Neural cell (in vitro differentiated cells): ENCODE data around the gene ELOVL7. TPM values are rescaled to one million over a fixed set of nuclear protein-coding genes. Genes with fewer than 3 reads are reported as not detected.

Experiments used
- H2AFZ ChIP-seq: fragments of 200-600, 300-800 bp; sonication (generic), shearing (Covaris generic); 2 replicates; pipeline ENCODE4 v1.6.0; 2014; ENCODE audit warnings: low read depth, mild to moderate bottlenecking, antibody characterized with exemption, low read length, moderate library complexity
- H3F3A ChIP-seq: fragments of 200-600 bp; shearing (Covaris generic); 2 replicates; pipeline ENCODE4 v1.6.1; 2016; ENCODE audit warnings: mild to moderate bottlenecking, moderate library complexity, mixed read lengths, antibody characterized with exemption, low read length; ENCODE audit not compliant: insufficient read depth, poor library complexity, severe bottlenecking
- H3K27ac ChIP-seq: fragments of 200-600, 300-800 bp; sonication (generic), shearing (Covaris generic); 2 replicates; pipeline ENCODE4 v1.5.1; 2014; ENCODE audit warnings: mild to moderate bottlenecking, low read length, moderate library complexity
- H3K27me3 ChIP-seq: fragments of 300-800, 200-600 bp; sonication (generic), shearing (Covaris generic); 2 replicates; pipeline ENCODE4 v1.6.0; 2014; ENCODE audit warnings: mild to moderate bottlenecking, low read depth, low read length, moderate library complexity; ENCODE audit not compliant: insufficient read depth
- H3K36me3 ChIP-seq: fragments of 300-800, 200-600 bp; sonication (generic), shearing (Covaris generic); 2 replicates; pipeline ENCODE4 v1.5.1; 2014; ENCODE audit warnings: mild to moderate bottlenecking, antibody characterized with exemption, low read length, moderate library complexity; ENCODE audit not compliant: insufficient read depth
- H3K4me2 ChIP-seq: fragments of 300-800, 200-600 bp; sonication (generic), shearing (Covaris generic); 2 replicates; pipeline ENCODE4 v1.6.0; 2014; ENCODE audit warnings: mild to moderate bottlenecking, low read length
- H3K4me3 ChIP-seq: fragments of 300-800, 200-600 bp; sonication (generic), shearing (Covaris generic); 2 replicates; pipeline ENCODE4 v1.5.1; 2014; ENCODE audit warnings: mild to moderate bottlenecking, low read length, moderate library complexity
- H3K79me2 ChIP-seq: fragments of 200-600 bp; shearing (Covaris generic); replicated peaks from 2 replicates; pipeline ENCODE4 v1.6.0; 2014; ENCODE audit warnings: mild to moderate bottlenecking, low read length, moderate library complexity; ENCODE audit not compliant: insufficient read depth
- H3K9ac ChIP-seq: fragments of 300-800, 200-600 bp; sonication (generic), shearing (Covaris generic); 2 replicates; pipeline ENCODE4 v1.6.1; 2016; ENCODE audit warnings: mild to moderate bottlenecking, low read length, mixed read lengths
- H3K9me2 ChIP-seq: fragments of 200-600 bp; shearing (Covaris generic); 2 replicates; pipeline ENCODE4 v1.6.1; 2016; ENCODE audit warnings: mild to moderate bottlenecking, low read length, mixed read lengths; ENCODE audit not compliant: insufficient read depth
- H3K9me3 ChIP-seq: fragments of 200-600, 300-800 bp; sonication (generic), shearing (Covaris generic); 2 replicates; pipeline ENCODE4 v1.6.1; 2016; ENCODE audit warnings: mild to moderate bottlenecking, mixed run types, low read length, moderate library complexity, mixed read lengths
- H4K20me1 ChIP-seq: fragments of 200-600 bp; shearing (Covaris generic); 2 replicates; pipeline ENCODE4 v1.6.1; 2016; ENCODE audit warnings: mild to moderate bottlenecking, mixed run types; ENCODE audit not compliant: insufficient read depth
- CTCF ChIP-seq: fragments of 450-650 bp; IDR thresholded peaks from 2 replicates; pipeline ENCODE4 v1.5.1; 2014; ENCODE audit warnings: antibody characterized with exemption, mild to moderate bottlenecking, moderate library complexity; ENCODE audit not compliant: poor library complexity, severe bottlenecking
- EP300 ChIP-seq: fragments of 450-650 bp; conservative IDR thresholded peaks from 2 replicates; pipeline ENCODE4 v1.6.1; 2014; ENCODE audit warnings: antibody characterized with exemption, mild to moderate bottlenecking, moderate library complexity; ENCODE audit not compliant: poor library complexity, severe bottlenecking
- EZH2 ChIP-seq: fragments of 200-600, 300-800 bp; shearing (Covaris generic), sonication (generic); IDR thresholded peaks from 2 replicates; pipeline ENCODE4 v1.6.1; 2014; ENCODE audit warnings: antibody characterized with exemption, low read length, borderline replicate concordance, mild to moderate bottlenecking; ENCODE audit not compliant: insufficient read depth, poor library complexity, severe bottlenecking
- MXI1 ChIP-seq: fragments of 450-650 bp; conservative IDR thresholded peaks from 2 replicates; pipeline ENCODE4 v1.6.1; 2014; ENCODE audit warnings: antibody characterized with exemption, mild to moderate bottlenecking; ENCODE audit not compliant: poor library complexity, severe bottlenecking
- POLR2AphosphoS5 ChIP-seq: IDR thresholded peaks from 2 replicates; pipeline ENCODE4 v1.6.1; 2012
- RAD21 ChIP-seq: fragments of 450-650 bp; conservative IDR thresholded peaks from 2 replicates; pipeline ENCODE4 v1.6.1; 2014; ENCODE audit warnings: antibody characterized with exemption, mild to moderate bottlenecking, moderate library complexity
- REST ChIP-seq: IDR thresholded peaks from 2 replicates; pipeline ENCODE4 v1.6.1; 2012; ENCODE audit warnings: borderline replicate concordance
- SMC3 ChIP-seq: fragments of 450-650 bp; conservative IDR thresholded peaks from 2 replicates; pipeline ENCODE4 v1.6.1; 2014; ENCODE audit warnings: antibody characterized with exemption, mild to moderate bottlenecking, moderate library complexity; ENCODE audit not compliant: poor library complexity
- TAF1 ChIP-seq: IDR thresholded peaks from 2 replicates; pipeline ENCODE4 v1.6.1; 2012; ENCODE audit warnings: low read depth
- polyA plus RNA-seq: library from polyadenylated mRNA; depleted of rRNA; stranded (reverse); fragments of >200 nt; gene quantifications from 2 replicates; pipeline ENCODE4 v1.2.3, GENCODE V29; 2014

ELOVL7 gene
- polyA plus RNA-seq, 1 donor from 2014 or later: 3.9 TPM

GRCh38 chr5:60722416-60722815 is 121.7 kb downstream of the ELOVL7 start:
- no peak overlapping the region for H3K4me2 ChIP-seq
- H2AFZ ChIP-seq: no peak overlapping the region
- no peak overlapping the region for H3K27ac ChIP-seq
- no peaks in the 10 kb centered on the region for H3K9me2 ChIP-seq
- H3K9me3 ChIP-seq: no peaks in the 10 kb centered on the region
- no peaks in the 10 kb centered on the region for H4K20me1 ChIP-seq
- no peaks in the 10 kb centered on the region for H3F3A ChIP-seq
- H3K4me3 ChIP-seq: no peak overlapping the region
- H3K36me3 ChIP-seq: no peaks in the 10 kb centered on the region
- no peaks in the 10 kb centered on the region for H3K27me3 ChIP-seq
- no peak overlapping the region for H3K9ac ChIP-seq
- H3K79me2 ChIP-seq: no peaks in the 10 kb centered on the region
- TF ChIP-seq SMC3: no peak
- TF ChIP-seq CTCF: no peak
- TF ChIP-seq EP300: no peak
- TF ChIP-seq MXI1: no peak
- no peak for TF ChIP-seq POLR2AphosphoS5
- no peak for TF ChIP-seq TAF1
- no peak for TF ChIP-seq REST
- TF ChIP-seq RAD21: no peak
- TF ChIP-seq EZH2: no peak

- no peaks in the 10 kb centered on the region for H3F3A ChIP-seq
- no peak overlapping the region for H3K27ac ChIP-seq
- H3K36me3 ChIP-seq: no peaks in the 10 kb centered on the region
- no peak overlapping the region for H3K4me2 ChIP-seq
- no peak overlapping the region for H2AFZ ChIP-seq
- H3K79me2 ChIP-seq: no peaks in the 10 kb centered on the region
- no peaks in the 10 kb centered on the region for H3K27me3 ChIP-seq
- H3K4me3 ChIP-seq: no peak overlapping the region
- H4K20me1 ChIP-seq: no peaks in the 10 kb centered on the region
- no peaks in the 10 kb centered on the region for H3K9me3 ChIP-seq
- H3K9me2 ChIP-seq: no peaks in the 10 kb centered on the region
- TF ChIP-seq MXI1: no peak
- TF ChIP-seq SMC3: no peak
- TF ChIP-seq CTCF: no peak
- TF ChIP-seq TAF1: no peak
- TF ChIP-seq POLR2AphosphoS5: no peak
- TF ChIP-seq REST: no peak
- TF ChIP-seq EP300: no peak
- TF ChIP-seq RAD21: no peak
- TF ChIP-seq EZH2: no peak
- H3K9ac ChIP-seq: no peak overlapping the region
These were observed 124.7 kb downstream of the ELOVL7 start for GRCh38 chr5:60719329-60719728.
